K562 (cell line): ENCODE measurements around the gene ZNF174. TPM values are rescaled to one million over a fixed set of nuclear protein-coding genes. Genes with fewer than 3 reads are reported as not detected.

ENCODE experiments used
- CBX3 ChIP-seq, 2 experiments: IDR thresholded peaks; 1 replicate in 1 of 2; 2 replicates in 1 of 2; pipeline ENCODE4 v1.6.1; 2012; ENCODE audit warnings: inconsistent platforms in 2 of 2, low read length in 2 of 2, borderline replicate concordance in 1 of 2, control low read depth in 1 of 2
- ELF2 ChIP-seq: fragments of 250-450 bp; sonication (Bioruptor Pico); IDR thresholded peaks from 2 replicates; pipeline ENCODE4 v1.5.0; 2021; ENCODE audit warnings: mild to moderate bottlenecking
- FOXK1 ChIP-seq: sonication (generic); formaldehyde crosslinking; IDR thresholded peaks from 2 replicates; pipeline ENCODE4 v1.8.0; 2022; ENCODE audit warnings: missing genetic modification reagents, mild to moderate bottlenecking, borderline replicate concordance
- SIX5 ChIP-seq, 2 experiments: IDR thresholded peaks; 2 replicates each; pipeline ENCODE4 v1.6.1; 2011; ENCODE audit warnings: low read length in 2 of 2, borderline replicate concordance in 1 of 2, low read depth in 1 of 2, mild to moderate bottlenecking in 1 of 2, moderate library complexity in 1 of 2; ENCODE audit not compliant: insufficient read depth in 1 of 2
- TEAD4 ChIP-seq, 2 experiments: sonication (generic) in 1 of 2; formaldehyde crosslinking in 1 of 2; IDR thresholded peaks; 2 replicates each; pipeline versions ENCODE4 v1.6.1 to v1.8.0; 2012 to 2022; ENCODE audit warnings: borderline replicate concordance in 1 of 2, inconsistent platforms in 1 of 2, low read length in 1 of 2, mild to moderate bottlenecking in 1 of 2, missing genetic modification reagents in 1 of 2
- ZNF551 ChIP-seq: fragments of 250-450 bp; sonication (Bioruptor Pico); IDR thresholded peaks from 2 replicates; pipeline ENCODE4 v1.5.0; 2021; ENCODE audit warnings: mild to moderate bottlenecking, moderate library complexity
- ZNF699 ChIP-seq: fragments of 250-450 bp; sonication (Bioruptor Pico); IDR thresholded peaks from 2 replicates; pipeline ENCODE4 v1.8.0; 2021; ENCODE audit warnings: mild to moderate bottlenecking, moderate library complexity; ENCODE audit not compliant: insufficient replicate concordance
- ZNF77 ChIP-seq: fragments of 250-450 bp; sonication (Bioruptor Pico); IDR thresholded peaks from 2 replicates; pipeline ENCODE4 v1.5.0; 2020
- polyA plus RNA-seq, 8 experiments: library from polyadenylated mRNA; depleted of rRNA in 4 of 8; stranded (reverse) in 5 of 8; unstranded in 3 of 8; fragments of >200 nt; fragmentation: Nextera tagmentation in 2 of 8; fragmentation: Illumina TruSeq in 1 of 8; extraction: Ambion mirVana in 2 of 8; extraction: Trizol in 1 of 8; gene quantifications; 2 replicates each; pipeline versions ENCODE4 v1.2.1 to v1.2.3, GENCODE V29; 2011 to 2014; ENCODE audit warnings: inconsistent platforms in 1 of 8, missing spikeins in 1 of 8
- total RNA-seq, 7 experiments: library from RNA; depleted of rRNA in 6 of 7; stranded (reverse); fragments of >200 nt in 6 of 7; fragmentation: Illumina TruSeq in 2 of 7; extraction: Trizol in 2 of 7; gene quantifications; 2 replicates each; pipeline versions ENCODE4 v1.2.1 to v1.2.3, GENCODE V29; 2011 to 2021; ENCODE audit warnings: low replicate concordance in 1 of 7
- TF ChIP-seq, protein P1 (sequence below): sonication (generic); formaldehyde crosslinking; IDR thresholded peaks from 2 replicates; pipeline ENCODE4 v1.8.1; 2023; ENCODE audit warnings: mild to moderate bottlenecking, missing genetic modification reagents
- TF ChIP-seq, protein P2 (sequence below): fragments of 250-450 bp; sonication (Bioruptor Pico); IDR thresholded peaks from 2 replicates; pipeline ENCODE4 v1.4.0; 2020; ENCODE audit warnings: mild to moderate bottlenecking
- TF ChIP-seq, protein P3 (sequence below): sonication (generic); formaldehyde crosslinking; IDR thresholded peaks from 2 replicates; pipeline ENCODE4 v1.8.0; 2022; ENCODE audit warnings: mild to moderate bottlenecking, missing genetic modification reagents
- TF ChIP-seq, protein P4 (sequence below): fragments of 250-450 bp; sonication (Bioruptor Pico); IDR thresholded peaks from 2 replicates; pipeline ENCODE4 v1.4.0; 2020; ENCODE audit warnings: mild to moderate bottlenecking, moderate library complexity
- TF ChIP-seq, protein P5 (sequence below): fragments of 450-650 bp; formaldehyde crosslinking; IDR thresholded peaks from 2 replicates; pipeline ENCODE4 v1.4.0; 2022; ENCODE audit warnings: missing genetic modification characterization

Gene ZNF174
- total and polyA plus RNA-seq, 9 of the 15 experiments (the other 6 are each of a cell fraction or from before 2014, with no cell fraction given): 5.1 to 19.1 (median 12.5) TPM

DNA sequence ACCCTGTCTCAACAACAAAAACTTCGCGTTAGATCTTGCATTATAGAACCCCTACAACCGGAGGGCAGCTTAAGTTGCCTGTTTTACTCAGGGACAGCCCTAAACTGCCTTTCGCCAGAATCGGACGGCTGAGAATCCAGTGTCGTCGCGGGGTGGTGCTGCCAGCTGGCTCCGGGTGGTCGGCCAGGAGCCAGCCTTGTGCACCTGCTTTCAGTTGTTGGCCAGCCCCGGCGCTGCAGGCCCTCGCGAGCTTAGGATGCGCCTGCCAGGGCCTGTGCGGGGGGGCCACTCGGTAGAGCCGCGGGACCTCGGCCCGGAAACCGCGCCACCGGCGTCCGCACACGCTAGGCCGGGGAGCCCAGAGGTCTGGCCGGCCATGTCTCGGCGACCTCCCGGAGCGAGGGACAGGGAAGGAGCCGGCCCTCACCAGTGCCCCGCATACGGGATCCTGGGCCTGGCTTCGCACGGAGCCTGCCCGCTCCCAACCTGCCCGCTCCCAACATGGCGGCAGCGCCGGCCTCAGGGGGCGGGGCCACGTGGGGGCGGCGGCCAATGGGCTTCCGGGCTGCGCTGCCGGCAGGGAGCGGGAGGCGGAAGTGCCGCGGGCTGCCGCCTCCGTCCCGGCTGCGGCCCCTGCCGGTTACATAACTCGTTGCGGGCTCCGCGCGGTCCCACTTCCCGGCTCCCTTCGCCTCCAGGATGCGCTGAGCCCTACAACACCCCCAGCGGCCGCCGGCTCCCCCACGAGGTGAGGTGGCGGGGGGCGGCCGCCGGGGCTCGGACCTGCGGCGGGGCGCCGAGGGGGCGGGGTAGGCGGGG, 56.6 kb downstream of the ZNF174 start (continued):
- TF ChIP-seq TEAD4 (IDR thresholded peaks at IDR 0.05; ENCODE audit: low read length) (peak; percentile 20; the same call in 1 of the 2 replicates), TEAD4 (CRISPR knock-in tag; IDR thresholded peaks at IDR 0.05; ENCODE audit: borderline replicate concordance) (peak; percentile 50; the same call in 1 of the 2 replicates), FOXK1 (no peak), ZNF551 (CRISPR knock-in tag) (no peak), ELF2 (CRISPR knock-in tag) (peak; percentile 97), ZNF77 (no peak), CBX3 (IDR thresholded peaks at IDR 0.05; ENCODE audit: borderline replicate concordance in 1 of 2, low read length in 2 of 2) (peak in 1 of 2 experiments; percentile 63; a peak in 1 of 3 replicates), ZNF699 (CRISPR knock-in tag) (no peak), SIX5 (IDR thresholded peaks at IDR 0.05; ENCODE audit: borderline replicate concordance in 1 of 2, insufficient read depth in 1 of 2, low read depth in 1 of 2, low read length in 2 of 2) (peak; percentile 13 to 51; a peak in 2 of 4 replicates)
- TF ChIP-seq, protein P1, sequence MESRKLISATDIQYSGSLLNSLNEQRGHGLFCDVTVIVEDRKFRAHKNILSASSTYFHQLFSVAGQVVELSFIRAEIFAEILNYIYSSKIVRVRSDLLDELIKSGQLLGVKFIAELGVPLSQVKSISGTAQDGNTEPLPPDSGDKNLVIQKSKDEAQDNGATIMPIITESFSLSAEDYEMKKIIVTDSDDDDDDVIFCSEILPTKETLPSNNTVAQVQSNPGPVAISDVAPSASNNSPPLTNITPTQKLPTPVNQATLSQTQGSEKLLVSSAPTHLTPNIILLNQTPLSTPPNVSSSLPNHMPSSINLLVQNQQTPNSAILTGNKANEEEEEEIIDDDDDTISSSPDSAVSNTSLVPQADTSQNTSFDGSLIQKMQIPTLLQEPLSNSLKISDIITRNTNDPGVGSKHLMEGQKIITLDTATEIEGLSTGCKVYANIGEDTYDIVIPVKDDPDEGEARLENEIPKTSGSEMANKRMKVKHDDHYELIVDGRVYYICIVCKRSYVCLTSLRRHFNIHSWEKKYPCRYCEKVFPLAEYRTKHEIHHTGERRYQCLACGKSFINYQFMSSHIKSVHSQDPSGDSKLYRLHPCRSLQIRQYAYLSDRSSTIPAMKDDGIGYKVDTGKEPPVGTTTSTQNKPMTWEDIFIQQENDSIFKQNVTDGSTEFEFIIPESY (CRISPR knock-in tag): peak; percentile 56; the same call in 1 of the 2 replicates
- TF ChIP-seq, protein P2, sequence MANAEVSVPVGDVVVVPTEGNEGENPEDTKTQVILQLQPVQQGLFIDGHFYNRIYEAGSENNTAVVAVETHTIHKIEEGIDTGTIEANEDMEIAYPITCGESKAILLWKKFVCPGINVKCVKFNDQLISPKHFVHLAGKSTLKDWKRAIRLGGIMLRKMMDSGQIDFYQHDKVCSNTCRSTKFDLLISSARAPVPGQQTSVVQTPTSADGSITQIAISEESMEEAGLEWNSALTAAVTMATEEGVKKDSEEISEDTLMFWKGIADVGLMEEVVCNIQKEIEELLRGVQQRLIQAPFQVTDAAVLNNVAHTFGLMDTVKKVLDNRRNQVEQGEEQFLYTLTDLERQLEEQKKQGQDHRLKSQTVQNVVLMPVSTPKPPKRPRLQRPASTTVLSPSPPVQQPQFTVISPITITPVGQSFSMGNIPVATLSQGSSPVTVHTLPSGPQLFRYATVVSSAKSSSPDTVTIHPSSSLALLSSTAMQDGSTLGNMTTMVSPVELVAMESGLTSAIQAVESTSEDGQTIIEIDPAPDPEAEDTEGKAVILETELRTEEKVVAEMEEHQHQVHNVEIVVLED (CRISPR knock-in tag): peak; percentile 92
- TF ChIP-seq, protein P3, sequence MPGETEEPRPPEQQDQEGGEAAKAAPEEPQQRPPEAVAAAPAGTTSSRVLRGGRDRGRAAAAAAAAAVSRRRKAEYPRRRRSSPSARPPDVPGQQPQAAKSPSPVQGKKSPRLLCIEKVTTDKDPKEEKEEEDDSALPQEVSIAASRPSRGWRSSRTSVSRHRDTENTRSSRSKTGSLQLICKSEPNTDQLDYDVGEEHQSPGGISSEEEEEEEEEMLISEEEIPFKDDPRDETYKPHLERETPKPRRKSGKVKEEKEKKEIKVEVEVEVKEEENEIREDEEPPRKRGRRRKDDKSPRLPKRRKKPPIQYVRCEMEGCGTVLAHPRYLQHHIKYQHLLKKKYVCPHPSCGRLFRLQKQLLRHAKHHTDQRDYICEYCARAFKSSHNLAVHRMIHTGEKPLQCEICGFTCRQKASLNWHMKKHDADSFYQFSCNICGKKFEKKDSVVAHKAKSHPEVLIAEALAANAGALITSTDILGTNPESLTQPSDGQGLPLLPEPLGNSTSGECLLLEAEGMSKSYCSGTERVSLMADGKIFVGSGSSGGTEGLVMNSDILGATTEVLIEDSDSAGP (CRISPR knock-in tag): no peak
- TF ChIP-seq, protein P4, sequence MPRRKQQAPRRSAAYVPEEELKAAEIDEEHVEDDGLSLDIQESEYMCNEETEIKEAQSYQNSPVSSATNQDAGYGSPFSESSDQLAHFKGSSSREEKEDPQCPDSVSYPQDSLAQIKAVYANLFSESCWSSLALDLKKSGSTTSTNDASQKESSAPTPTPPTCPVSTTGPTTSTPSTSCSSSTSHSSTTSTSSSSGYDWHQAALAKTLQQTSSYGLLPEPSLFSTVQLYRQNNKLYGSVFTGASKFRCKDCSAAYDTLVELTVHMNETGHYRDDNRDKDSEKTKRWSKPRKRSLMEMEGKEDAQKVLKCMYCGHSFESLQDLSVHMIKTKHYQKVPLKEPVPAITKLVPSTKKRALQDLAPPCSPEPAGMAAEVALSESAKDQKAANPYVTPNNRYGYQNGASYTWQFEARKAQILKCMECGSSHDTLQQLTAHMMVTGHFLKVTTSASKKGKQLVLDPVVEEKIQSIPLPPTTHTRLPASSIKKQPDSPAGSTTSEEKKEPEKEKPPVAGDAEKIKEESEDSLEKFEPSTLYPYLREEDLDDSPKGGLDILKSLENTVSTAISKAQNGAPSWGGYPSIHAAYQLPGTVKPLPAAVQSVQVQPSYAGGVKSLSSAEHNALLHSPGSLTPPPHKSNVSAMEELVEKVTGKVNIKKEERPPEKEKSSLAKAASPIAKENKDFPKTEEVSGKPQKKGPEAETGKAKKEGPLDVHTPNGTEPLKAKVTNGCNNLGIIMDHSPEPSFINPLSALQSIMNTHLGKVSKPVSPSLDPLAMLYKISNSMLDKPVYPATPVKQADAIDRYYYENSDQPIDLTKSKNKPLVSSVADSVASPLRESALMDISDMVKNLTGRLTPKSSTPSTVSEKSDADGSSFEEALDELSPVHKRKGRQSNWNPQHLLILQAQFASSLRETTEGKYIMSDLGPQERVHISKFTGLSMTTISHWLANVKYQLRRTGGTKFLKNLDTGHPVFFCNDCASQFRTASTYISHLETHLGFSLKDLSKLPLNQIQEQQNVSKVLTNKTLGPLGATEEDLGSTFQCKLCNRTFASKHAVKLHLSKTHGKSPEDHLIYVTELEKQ (CRISPR knock-in tag): no peak
- TF ChIP-seq, protein P5, sequence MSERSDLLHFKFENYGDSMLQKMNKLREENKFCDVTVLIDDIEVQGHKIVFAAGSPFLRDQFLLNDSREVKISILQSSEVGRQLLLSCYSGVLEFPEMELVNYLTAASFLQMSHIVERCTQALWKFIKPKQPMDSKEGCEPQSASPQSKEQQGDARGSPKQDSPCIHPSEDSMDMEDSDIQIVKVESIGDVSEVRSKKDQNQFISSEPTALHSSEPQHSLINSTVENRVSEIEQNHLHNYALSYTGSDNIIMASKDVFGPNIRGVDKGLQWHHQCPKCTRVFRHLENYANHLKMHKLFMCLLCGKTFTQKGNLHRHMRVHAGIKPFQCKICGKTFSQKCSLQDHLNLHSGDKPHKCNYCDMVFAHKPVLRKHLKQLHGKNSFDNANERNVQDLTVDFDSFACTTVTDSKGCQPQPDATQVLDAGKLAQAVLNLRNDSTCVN (CRISPR knock-in tag): 0 out of 2 replicates have a peak, but pooled peaks have one; percentile 11
